HG02973 (cell line): ENCODE measurements around the gene FGD2.
"Not testable (repeated sequence)": the region's sequence is repeated elsewhere in the genome, so short reads cannot be mapped to it uniquely, and the experiment has no call there.

Source experiments
- ATAC-seq: cut with Tn5 transposase; IDR thresholded peaks from one replicate; pipeline ENCODE4 v1.9.1; 2021; ENCODE audit warnings: moderate library complexity; ENCODE audit not compliant: unreplicated experiment

The FGD2 gene

GRCh38 chr6:36989264-36989663 is 16.2 kb upstream of the FGD2 start:
- no peak for ATAC-seq

DNA sequence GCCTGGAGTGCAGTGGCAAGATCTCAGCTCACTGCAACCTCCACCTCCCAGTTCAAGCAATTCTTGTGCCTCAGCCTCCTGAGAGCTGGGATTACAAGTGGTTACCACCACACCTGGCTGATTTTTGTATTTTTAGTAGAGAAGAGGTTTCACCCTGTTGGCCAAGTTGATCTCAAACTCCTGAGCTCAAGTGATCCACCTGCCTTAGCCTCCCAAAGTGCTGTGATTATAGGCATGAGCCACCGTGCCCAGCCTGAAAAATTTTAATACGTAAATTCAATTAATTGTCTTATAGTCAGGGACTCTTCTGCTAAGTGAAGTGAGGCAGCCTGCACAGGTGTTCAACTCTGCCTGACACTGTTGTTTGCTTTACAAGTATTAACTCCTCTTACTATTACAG is 15.1 kb upstream of the FGD2 start:
- not testable (repeated sequence) for ATAC-seq

DNA sequence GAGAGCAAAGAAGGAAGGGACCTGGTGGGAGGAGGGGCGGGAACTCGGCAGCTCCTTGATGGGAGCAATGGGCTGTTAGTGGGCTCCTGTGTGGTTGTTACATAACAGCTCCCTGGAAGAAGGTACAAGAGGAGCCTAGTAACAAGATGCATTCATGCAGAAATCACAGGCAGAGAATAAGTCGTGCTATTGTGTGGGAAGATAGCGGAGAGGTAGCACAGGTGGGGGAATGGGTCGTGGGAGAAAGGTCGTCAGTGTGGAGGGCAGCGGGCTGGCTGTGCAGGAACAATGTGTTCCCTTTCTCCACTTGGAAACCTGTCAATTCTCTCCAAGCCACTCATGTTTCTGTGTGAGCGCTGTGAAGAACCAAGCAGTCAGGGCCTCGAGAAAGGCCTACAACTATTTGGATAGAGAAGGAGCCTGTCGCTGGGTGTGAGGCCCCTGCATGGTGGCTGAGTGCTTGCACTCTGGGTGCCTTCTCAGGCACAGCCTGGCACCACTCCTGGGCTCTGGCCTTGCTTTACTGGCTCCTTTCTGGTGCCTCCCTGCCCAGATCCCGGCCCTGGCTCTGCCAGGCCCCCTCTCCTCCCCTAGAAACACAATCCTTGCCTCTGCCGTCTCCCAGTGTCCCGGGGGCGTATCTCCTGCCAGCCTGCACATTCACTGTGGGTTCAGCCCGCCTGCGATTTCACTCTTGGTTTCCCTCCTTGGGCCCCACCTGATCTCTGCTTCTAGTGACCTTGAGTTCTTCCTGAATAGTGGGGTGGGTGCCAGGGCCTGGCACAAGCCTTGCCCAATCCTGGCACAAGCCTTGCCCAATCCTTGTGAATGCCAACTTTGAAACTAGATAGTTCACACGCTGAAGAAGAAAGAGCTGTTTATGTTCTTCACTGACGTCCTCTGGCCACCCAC is 7.4 kb upstream of the FGD2 start:
- no peak for ATAC-seq

DNA sequence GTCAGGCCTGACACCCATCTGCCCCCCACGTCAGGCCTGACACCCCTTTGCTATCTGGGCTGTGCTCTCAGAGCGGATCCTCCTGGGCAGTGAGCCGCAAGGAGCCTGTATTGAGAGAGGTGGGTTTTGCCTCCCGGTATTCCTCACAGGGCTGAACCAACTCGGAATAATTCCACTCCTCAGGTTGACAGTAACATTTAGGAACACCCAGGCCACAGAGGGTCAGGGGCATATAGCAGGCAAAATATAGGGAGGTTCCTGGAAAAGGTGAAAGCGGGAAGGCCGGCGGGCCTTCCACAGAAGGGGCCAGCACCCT is 6.8 kb upstream of the FGD2 start:
- ATAC-seq = no peak

- no peak for ATAC-seq
Measured at GRCh38 chr6:36999061-36999750, 6.2 kb upstream of the FGD2 start.

DNA sequence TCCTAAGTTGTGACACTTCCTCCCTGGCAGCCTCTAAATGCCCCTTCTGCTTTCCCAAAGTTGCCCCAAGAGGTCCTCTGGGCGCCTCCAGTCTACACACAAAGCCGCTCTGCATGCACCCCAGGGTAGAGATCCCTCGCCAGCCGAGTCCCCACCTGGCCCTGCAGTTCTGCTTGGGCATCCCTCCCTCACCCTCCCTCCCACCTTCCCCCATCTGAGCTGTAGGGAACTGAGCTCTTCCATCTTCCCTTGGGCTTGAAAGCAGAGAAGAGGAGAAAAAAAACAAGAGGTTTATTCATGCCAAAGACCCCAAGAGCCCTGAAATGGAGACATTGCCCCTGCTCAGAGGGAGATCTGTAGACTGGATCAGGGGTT is 5.7 kb upstream of the FGD2 start:
- no peak for ATAC-seq

GRCh38 chr6:37004044-37004980 is 1.1 kb upstream of the FGD2 start:
- no peak for ATAC-seq

DNA sequence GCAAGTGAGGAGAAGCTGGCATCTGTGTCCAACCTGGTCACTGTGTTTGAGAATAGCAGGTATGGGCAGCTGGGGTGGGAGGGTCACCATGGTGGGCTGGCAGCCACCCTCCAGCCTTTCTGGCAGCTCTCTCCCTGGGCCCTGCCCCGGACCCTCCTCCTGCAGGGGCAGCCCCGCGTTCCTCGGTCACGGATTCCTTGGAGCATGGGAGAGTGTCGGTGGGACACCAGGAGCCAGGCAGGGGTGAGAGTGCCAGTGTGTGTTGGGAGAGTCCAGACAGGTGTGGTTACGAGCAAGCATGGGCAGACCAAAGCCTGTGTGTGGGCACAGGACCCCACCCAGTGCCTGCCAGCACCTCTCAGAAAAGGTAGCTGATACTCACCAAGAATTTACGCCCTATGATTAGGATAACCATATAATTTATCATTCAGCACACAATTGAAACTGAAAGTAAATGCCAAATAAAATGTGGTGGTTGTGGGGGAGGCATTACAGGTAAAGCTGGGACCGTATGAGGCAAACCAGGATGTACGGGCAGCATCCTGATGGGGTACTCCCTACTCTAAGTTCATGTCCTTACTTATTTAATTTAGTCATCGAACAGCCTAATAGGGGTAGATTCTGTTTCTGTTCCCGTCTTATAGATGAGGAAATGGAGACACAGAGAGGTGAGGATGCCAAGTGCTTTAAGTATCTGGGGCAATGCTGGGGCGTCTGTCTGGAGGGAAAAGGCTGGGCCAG is 542 bp downstream of the FGD2 start:
- no peak for ATAC-seq

DNA sequence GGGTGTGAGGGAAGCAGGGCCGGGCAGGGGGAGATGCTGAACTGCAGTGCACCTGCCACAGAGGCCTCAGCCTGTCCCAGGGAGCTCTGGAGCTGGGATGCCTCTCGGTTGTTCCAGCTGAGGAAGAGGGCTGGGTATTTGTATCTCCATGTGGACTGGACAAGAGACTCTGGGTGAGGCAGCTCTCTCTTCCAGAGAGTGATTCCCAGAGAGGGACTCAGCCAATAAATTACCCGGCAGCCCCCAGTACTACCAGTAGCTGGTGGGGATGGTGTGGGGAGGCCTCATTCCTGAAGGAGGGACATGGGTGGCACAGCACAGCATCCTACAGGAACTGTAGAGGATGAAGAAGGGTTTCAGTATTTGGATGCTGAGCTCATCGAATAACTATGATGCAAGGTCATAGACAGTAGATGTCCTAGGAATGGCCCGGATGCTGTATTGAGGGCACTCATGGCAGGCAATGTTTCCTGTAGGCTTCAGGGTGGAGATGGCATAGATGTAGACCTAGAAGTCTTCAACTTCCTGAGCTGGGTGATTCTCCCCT is 1.4 kb downstream of the FGD2 start:
- ATAC-seq = no peak

DNA sequence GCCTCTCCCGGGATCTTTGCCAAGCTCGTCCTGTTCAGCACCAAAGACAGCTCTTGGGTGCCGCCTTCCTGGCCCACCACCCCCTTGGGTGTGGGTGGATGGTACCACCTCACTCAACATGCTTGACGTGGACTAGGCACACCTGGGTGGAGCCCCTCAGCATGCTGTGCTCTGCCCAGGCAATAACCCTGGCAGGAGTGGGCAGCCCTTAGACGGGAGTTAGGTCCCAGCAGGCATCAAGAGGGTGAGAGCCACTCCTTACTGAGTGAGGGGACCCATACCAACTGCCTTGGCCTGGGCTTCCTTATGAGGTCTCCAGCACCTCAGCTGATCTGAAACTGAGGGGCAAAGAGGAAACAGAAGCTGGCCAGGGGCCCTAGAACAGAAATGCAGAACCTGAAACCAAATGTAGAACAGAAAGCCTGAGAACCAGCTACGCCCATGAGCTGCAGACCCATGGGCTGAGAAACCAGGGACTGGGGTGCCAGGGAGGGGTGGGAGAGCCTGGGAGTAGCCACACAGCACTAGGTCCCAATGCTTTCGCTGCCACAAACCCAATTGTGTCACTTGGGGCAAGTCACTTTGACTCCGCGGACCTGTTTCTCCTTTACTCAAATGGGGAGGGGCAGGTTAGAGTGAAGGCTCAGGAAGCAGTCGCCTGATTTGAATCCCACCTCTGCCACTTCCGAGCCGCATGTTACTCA is 2.0 kb downstream of the FGD2 start:
- no peak for ATAC-seq

GRCh38 chr6:37008484-37009465 is 3.3 kb downstream of the FGD2 start:
- ATAC-seq = no peak

DNA sequence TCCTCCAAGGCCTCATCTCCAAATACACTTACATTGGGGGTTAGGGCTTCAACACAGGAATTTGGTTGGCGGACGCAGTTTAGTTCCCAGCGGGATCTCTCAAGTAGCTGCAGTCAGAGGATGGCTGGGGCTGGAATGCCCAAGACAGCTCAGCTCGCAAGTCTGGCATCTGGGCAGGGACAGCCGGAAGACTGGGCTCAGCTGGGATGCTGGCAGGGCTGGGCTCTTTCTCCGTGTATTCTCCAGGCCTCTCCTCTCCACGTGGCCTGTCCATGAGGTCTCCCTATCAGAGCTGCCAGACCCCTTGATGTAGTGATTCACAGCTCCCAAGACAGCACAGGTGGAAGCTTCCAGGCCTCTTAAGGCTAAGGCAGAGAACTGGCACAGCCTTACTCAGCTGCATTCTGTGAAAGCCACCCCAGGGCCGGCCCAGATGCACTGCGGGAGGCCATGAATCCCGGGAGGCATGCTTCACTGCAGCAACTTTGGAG is 5.0 kb downstream of the FGD2 start:
- no peak for ATAC-seq

DNA sequence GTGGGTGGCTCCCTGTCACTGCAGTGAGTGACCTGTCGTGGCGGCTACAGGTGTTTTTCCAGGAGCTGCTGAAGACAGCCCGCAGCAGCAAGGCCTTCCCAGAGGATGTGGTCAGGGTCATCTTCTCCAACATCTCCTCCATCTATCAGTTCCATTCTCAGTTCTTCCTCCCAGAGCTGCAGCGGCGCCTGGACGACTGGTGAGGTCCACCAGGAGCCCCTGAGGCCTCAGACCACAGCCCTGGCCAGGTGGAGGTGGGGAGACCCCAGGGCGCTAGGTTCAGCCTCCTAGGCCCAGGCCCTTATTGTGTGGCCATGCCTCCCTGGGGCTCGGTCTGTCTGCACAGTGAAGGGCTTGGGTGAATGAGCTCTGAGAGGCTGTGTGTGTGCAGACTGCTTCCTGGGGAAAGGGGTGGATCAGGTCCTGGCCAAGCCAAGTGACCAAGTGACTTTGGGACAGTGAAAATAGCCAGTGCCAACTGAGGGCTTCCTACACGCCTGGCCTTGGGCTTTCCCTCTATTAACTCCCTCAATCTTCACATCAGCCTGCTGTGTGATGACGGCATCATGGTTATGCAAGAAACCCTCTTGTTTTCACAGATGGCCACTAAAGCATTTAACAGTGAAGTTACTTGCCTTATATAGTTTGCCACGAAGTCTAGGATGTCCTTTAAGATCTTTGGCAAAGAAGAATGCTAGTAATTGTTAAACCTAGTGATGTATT is 6.4 kb downstream of the FGD2 start:
- no peak for ATAC-seq

GRCh38 chr6:37013516-37014491 is 8.3 kb downstream of the FGD2 start:
- no peak for ATAC-seq

- ATAC-seq = no peak
Measured at GRCh38 chr6:37014667-37015066, 9.2 kb downstream of the FGD2 start.

DNA sequence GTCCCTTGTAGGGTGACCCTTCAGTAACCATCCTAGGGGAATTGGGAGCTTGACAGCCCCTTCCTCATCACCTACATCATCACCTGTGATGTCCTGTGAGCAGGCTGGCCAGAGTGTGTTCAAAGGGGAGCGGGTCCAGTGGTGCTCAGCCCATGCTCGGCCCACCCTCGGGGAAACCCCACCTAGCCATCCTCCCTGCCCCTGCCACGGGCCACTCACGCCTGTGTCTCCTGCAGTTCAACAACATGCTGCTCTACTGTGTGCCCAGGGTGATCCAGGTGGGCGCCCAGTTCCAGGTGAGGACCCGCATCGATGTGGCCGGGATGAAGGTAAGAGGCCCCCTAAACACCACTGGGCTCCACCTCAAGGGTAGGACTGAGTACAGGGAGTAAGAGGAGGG is 10.1 kb downstream of the FGD2 start:
- ATAC-seq = no peak

- no peak for ATAC-seq
Measured at GRCh38 chr6:37016995-37017394, 11.5 kb downstream of the FGD2 start.
